ENCODE measurements around the gene FAM110C. TPM values are rescaled to one million over a fixed set of nuclear protein-coding genes. Genes with fewer than 3 reads are reported as not detected.

FAM110C gene
- total RNA-seq, 2 donors from 2014 or later = 7.3 to 17.7 TPM

DNA sequence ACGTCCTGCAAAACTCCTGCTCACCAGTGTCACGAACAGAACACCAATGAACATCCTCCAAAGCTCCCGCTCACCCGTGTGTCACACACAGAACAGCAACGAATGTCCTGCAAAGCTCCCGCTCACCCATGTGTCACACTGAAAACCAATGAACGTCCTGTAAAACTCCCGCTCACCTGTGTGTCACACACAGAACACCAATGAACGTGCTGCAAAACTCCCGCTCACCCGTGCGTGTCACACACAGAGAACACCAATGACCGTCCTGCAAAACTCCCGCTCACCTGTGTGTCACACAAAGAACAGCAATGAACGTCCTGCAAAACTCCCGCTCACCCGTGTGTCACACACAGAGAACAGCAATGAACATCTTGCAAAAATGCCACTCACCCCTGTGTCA is 20.5 kb upstream of the FAM110C start:
- H3K27me3 ChIP-seq (replicated peaks; ENCODE audit: insufficient read depth) = no peaks in the 10 kb centered on the region
- intact Hi-C loops (cut with DNase I) = no loop called here
- H3K4me3 ChIP-seq = no peak overlapping the region
- no peak overlapping the region for H3K27ac ChIP-seq
- no peaks in the 10 kb centered on the region for H3K9me3 ChIP-seq
- TF ChIP-seq POLR2AphosphoS5 (IDR thresholded peaks at IDR 0.05) = no peak
- TF ChIP-seq CTCF (IDR thresholded peaks at IDR 0.05) = no peak
- TF ChIP-seq POLR2A (IDR thresholded peaks at IDR 0.05) = no peak
- no peaks in the 10 kb centered on the region for H3K36me3 ChIP-seq
- no peak for DNase-seq (ENCODE audit: low spot score)
- H3K4me1 ChIP-seq (replicated peaks) = no peaks in the 10 kb centered on the region
- 91% methylated on average over 17 of the region's 17 CpGs for WGBS

- Histone ChIP-seq H3K4me3 (no peak overlapping the region), H3K27me3 (replicated peaks; ENCODE audit: insufficient read depth) (no peaks in the 10 kb centered on the region), H3K36me3 (no peaks in the 10 kb centered on the region), H3K4me1 (replicated peaks) (no peaks in the 10 kb centered on the region), H3K9me3 (no peaks in the 10 kb centered on the region), H3K27ac (no peak overlapping the region)
- TF ChIP-seq POLR2AphosphoS5 (IDR thresholded peaks at IDR 0.05) = no peak
- TF ChIP-seq POLR2A (IDR thresholded peaks at IDR 0.05) = no peak
- TF ChIP-seq CTCF (IDR thresholded peaks at IDR 0.05) = no peak
- intact Hi-C loops (cut with DNase I) = no loop called here
- WGBS = 77% methylated on average over 4 of the region's 4 CpGs
- no peak for DNase-seq (ENCODE audit: low spot score)
Observed at GRCh38 chr2:65121-65520, 18.8 kb upstream of the FAM110C start.

- intact Hi-C loops (cut with DNase I) = no loop called here
- Histone ChIP-seq H3K27ac (no peak overlapping the region), H3K36me3 (no peaks in the 10 kb centered on the region), H3K4me1 (replicated peaks) (no peaks in the 10 kb centered on the region), H3K9me3 (no peaks in the 10 kb centered on the region), H3K4me3 (no peak overlapping the region), H3K27me3 (replicated peaks; ENCODE audit: insufficient read depth) (no peaks in the 10 kb centered on the region)
- WGBS = 87% methylated on average over 4 of the region's 4 CpGs
- no peak for DNase-seq (ENCODE audit: low spot score)
- TF ChIP-seq CTCF (IDR thresholded peaks at IDR 0.05) (no peak), POLR2A (IDR thresholded peaks at IDR 0.05) (no peak), POLR2AphosphoS5 (IDR thresholded peaks at IDR 0.05) (no peak)
Observed at GRCh38 chr2:55587-56448, 9.5 kb upstream of the FAM110C start.

- intact Hi-C loops (cut with DNase I) = no loop called here
- Histone ChIP-seq H3K27ac (no peak overlapping the region), H3K4me1 (replicated peaks) (no peaks in the 10 kb centered on the region), H3K27me3 (replicated peaks; ENCODE audit: insufficient read depth) (peaks cover 3% of the 10 kb centered on the region), H3K4me3 (no peak overlapping the region), H3K36me3 (no peaks in the 10 kb centered on the region), H3K9me3 (no peaks in the 10 kb centered on the region)
- DNase-seq (ENCODE audit: low spot score) = no peak
- no peak for TF ChIP-seq POLR2AphosphoS5 (IDR thresholded peaks at IDR 0.05)
- no peak for TF ChIP-seq CTCF (IDR thresholded peaks at IDR 0.05)
- TF ChIP-seq POLR2A (IDR thresholded peaks at IDR 0.05) = no peak
- 26% methylated on average over 2 of the region's 2 CpGs for WGBS
Observed at GRCh38 chr2:51613-52012, 5.3 kb upstream of the FAM110C start.

DNA sequence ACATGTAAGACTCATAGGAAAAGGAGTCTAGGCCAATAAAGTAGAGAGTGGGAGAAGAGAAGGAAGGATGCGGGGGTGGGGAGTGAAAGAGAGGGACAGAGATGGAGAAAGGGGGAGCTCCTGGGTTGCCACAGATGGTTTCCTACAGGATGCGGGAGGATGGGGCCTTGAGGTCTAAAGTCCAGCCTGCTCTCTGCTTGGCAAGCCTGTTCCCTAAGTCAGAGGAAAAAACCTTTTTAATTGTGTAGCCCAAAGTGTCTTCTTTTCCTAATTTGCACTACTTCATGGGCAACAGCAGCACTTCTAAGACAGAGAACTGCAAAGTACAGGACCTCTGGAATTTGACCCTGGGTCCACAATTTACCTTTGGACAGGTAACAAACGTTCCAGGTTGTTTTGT is 1.4 kb upstream of the FAM110C start:
- intact Hi-C loops (cut with DNase I) = no loop called here
- Histone ChIP-seq H3K4me3 (no peak overlapping the region), H3K27ac (peak overlapping the region in 1 of 2 donors; percentile 48), H3K36me3 (no peaks in the 10 kb centered on the region), H3K27me3 (replicated peaks; ENCODE audit: insufficient read depth) (peaks cover 3% of the 10 kb centered on the region), H3K4me1 (replicated peaks) (no peaks in the 10 kb centered on the region), H3K9me3 (no peaks in the 10 kb centered on the region)
- WGBS = 39% methylated on average over 3 of the region's 3 CpGs
- TF ChIP-seq POLR2AphosphoS5 (IDR thresholded peaks at IDR 0.05) (no peak), CTCF (IDR thresholded peaks at IDR 0.05) (no peak), POLR2A (IDR thresholded peaks at IDR 0.05) (no peak)
- DNase-seq (ENCODE audit: low spot score) = no peak
